HCEC 1CT (cell line): ENCODE results near the gene BEND3.
"Not testable (repeated sequence)": the region's sequence is repeated elsewhere in the genome, so short reads cannot be mapped to it uniquely, and the experiment has no call there.

Experiments
- DNase-seq: peaks from one replicate; pipeline ENCODE4 v3.0.0-alpha.2; 2017

The BEND3 gene

DNA sequence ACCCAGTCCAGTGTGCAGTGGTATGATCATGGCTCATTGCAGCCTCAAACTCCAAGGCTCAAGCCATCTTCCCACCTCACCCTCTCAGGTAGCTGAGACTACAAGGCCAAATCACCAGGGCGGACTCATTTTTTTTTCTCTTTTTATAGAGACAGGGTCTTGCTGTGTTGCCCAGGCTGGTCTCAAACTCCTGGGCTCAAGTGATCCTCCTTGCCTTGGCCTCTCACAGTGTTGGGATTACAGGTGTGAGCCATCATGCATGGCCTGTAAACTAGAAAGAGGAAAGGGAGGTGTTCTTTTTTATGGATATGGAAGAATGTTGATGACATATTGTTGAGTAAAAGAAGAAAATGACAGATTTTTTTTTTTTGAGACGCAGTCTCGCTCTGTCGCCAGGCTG is 5.1 kb upstream of the BEND3 start:
- no peak for DNase-seq

DNA sequence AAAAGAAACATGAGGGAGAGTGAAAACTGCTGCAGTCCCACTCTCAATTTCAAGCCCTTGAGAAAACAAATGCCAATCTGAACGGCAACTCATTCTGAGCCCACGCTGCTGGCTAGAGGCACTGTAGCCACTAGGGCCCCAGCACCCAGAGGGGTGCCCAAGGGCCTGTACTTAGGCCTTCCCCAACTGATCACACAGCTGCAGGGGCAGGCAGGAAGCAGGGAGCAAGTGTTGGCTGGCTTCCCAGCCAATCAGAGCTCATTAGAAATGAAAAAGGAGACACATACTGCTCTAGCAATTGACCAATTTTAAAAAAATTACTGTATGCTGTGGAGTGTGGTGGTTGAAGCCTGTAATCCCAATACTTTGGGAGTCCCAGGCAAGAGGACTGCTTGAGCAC is 3.7 kb upstream of the BEND3 start:
- peak; percentile 18 for DNase-seq

DNA sequence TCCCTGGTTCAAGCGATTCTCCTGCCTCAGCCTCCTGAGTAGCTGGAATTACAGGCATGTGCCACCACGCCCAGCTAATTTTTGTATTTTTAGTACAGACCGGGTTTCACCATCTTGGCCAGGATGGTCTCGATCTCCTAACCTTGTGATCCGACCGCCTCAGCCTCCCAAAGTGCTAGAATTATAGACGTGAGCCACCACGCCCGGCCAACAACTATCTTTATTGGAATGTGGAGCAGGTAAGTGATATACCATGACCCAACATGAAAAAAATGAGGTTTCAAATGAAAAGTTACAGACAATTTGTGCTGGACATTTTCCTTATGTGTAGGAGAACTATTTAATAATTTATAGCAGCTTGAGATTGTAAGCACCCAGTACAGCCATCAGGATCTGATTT is 3.2 kb upstream of the BEND3 start:
- DNase-seq, result not testable (repeated sequence)

DNA sequence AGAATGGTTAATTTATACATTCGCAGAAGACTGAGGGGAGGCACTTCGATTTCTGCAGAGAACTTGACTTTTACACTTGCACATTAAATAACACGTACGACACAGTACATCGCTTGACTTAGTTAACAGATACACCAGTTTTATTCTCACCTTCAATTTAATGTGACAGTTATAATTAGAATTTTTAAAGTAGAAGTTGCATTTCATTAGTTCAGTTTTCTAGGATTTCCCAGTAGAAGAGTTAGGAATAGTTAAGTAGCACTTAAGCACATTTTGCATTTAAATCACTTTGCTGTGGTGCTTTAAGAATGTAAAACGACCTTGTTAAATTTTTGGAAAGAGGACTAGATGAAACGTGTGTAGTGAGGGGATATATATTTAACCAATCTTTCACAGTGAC is 1.6 kb upstream of the BEND3 start:
- DNase-seq, result no peak

DNA sequence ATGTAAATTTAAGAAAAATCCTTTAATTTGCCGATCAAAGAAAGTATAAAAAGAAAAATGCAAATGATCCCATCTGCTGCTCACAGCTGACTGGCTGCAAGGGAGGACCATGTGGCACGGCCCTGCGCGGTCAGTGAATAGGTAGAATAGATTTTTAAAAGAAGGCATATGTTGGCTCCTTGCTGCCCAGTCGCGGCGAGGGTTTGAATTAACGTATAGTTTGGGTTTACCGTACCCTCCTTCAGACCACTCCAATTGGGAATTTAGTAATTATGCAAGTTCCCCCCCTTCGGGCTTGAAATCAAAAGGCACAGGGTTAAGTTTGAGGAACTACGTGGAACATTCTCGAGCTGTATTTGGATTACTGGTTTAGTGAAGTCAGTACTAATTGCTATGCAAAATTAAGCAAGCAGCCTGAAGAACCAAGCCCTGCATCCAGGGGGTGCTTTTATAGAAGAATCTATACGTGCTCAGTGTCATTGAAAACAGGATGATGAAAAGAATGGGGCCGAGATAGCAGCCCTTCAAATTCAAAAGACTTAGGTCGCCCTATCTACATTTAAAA is 1.1 kb upstream of the BEND3 start:
- peak; percentile 21 for DNase-seq

DNA sequence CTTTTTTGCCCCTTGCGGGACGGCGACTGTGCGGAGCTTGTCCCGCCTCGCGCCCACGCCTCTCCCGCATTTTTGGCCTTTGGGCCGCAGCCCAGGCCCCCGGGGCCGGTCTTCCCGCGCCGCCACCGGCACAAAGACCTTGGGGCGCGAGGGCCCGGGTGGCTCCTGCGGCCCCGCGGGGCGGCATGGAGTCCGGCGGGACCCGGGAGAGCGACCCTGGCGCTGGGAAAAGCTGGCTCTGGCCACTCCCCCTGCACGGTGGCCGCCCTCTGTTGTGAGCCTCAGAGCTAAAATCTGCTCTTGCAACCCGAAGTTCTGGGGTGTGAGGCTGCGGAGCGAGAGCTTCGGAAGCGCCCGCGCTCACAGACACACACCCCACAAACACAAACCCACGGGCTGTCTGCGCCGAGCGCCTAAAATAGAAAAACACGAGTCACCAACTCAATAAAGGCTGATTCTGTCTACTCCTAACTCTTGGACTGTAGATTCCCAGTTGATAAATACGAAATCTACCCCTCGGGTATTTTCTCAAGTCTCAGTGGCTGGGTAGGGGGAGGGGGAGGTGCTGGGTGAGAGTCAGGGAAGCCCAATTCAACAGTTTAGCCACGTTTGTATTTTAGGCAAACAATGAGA is 496 bp upstream of the BEND3 start:
- peak; percentile 48 for DNase-seq

DNA sequence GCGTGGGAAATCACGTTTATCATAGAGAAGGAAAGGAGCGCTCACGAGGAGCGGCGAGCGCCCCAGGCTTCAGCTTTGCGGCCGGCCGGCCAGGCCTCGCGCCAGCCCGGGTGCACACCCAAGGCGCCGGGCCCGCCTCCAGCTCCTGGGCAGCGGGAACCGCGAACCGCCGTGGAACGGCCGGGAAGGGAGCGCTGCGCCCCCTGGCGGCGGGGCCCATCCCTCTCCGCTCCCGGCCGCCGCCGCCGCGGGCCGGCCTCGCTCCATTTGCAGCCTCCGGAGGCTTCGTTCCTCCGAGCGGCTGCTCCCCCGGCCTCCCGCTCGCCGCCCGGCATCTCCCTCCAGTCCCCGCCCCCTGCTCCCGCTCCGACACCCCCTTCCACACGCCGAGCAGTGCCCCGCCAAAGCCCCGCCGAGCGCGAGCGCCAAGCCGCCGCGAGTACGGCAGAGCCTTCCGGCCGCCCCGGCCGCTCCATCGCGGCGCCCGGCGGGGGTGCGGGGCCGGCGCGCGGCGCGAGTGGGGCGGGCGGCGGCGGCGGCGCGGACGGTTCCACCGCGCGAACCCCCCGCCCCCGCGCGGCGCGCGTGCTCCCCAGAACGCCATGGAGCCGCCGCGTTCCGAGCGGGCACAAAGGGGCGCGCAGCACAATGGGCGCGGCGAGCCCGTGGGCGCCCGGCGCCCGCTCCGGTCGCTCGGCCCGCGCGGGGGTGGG is 946 bp downstream of the BEND3 start:
- peak; percentile 79 for DNase-seq

DNA sequence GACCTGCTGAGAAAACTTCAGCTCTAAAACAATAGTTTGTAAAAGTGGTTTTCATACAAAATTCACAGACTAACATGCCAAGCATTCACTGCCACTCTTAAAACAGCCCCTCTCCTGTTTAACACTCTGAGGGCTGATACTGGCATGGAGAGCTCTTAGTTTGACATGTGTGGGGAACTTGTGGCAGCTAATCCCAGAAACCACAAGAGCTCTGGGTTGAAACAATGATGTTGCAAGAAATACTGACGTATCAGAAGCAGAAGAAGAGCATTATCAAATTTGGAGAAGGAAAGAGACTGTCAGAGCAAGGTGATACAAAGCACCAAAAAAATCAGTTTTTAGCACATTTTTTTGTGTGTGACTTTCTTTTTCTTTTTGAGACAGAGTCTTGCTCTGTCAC is 5.1 kb downstream of the BEND3 start:
- peak; percentile 28 for DNase-seq

DNA sequence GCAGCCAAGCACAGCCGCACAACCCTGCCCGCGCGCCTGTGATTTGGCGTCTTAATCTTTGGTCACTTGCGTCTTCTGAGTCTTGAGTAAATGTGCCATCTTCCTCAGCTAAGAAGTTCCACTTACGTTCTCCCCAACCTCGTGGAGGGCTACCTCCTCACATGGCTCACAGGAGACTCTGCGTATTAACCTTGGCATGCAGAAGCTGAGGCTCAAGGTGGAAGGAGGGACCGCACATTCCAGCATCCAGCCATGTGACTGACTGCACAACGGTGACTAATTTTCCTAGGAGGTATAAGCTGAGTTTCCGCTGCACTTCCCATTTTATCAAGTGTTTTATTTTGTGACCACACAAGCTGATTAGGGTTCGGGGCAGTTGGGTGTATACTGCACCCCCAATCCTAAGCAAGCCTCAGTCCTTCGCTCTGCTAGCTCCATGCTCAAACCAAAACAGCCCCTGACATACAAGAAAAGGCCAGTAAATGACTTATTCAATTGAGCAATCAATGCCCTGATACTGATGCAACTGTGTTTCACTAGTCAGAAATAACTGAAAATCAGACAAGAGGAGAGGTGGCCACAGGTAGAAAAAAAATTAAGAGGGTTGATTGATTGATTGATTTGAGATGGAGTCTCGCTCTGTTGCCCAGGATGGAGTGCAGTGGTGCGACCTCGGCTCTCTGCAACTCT is 7.0 kb downstream of the BEND3 start:
- no peak for DNase-seq

DNA sequence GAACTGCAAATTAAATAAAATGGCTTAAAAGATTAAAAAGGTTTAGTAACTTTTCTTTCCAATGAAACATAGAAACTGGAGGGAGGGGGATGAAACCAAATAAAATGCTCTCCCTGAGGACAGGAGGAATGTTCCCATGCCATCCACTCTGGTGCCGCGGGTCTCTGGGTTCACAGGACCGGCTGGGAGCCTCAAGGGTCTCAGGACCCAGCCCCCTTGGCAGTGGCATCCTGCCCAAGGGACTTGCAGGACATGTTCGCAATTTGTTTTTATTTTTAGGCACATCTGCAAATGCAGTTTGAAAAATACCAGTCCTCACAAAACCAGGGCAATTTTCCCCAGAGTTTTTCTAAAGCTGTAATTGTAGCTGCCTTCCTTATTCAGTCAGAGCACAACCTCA is 7.5 kb downstream of the BEND3 start:
- DNase-seq, result no peak

DNA sequence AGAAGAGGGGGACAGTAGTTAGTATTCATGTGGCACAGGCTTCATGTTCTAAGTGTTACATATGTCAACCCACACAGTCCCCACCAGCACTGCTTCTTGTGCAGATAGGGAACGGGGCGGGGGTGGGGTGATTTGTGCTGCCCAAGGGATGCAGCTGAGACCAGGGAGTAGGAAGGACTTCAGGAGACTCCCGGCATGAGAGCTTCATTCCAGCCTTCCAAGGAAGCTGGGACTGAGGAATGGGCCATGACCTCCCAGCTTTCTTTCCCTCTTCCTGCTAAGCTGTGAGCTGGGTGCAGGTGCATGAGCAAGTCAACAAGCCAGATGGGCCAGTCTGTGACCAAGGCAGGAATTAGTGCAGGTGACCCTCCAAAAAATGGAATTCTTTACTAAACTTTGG is 9.2 kb downstream of the BEND3 start:
- DNase-seq, result no peak

DNA sequence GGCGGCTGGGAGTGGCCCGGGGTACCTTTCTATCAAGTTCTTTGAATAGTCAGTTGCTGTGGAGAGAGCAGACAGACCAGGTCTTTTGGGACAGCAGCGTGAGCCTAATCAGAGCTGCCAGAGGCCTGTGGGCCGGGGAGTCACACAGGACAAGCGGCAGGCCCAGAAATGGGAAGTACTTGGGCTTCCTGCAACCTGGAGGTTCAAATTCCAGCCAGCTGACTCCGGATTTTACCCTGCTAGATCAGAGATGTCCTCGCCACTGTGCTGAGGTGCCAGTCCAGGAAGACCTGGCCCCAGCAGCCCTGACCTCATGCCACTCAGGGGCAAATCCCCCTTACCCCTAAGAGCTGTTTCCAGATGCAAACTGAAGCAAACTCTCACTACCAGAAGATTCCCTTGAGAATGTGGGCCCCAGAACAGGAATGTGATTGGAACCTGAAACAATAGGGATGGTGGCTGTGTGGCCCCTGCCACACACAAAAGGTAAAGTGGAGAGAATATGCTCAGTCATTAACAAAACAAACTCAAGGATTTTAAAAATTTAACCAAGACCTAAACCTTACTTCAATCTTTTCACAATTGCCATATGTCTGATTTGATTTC is 9.7 kb downstream of the BEND3 start:
- DNase-seq, result no peak

DNA sequence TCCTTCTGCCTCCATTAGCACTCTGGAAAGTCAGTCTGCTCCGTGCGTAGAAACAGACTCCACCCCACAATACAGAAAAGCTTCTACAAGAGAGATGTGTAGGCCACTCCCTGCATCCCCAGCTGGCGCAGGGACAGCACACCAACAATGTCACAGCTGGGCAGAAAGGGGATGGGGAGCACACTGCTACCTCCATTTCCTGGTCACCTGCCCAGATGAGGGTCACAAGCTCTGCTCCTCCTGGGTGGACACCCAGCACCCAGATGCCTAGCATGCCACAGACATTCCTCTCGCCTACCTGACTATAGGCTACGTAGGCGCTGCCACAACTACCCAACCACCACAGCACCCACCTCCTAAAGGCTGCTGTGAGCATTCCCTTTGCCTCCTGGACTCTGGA is 12.2 kb downstream of the BEND3 start:
- no peak for DNase-seq

DNA sequence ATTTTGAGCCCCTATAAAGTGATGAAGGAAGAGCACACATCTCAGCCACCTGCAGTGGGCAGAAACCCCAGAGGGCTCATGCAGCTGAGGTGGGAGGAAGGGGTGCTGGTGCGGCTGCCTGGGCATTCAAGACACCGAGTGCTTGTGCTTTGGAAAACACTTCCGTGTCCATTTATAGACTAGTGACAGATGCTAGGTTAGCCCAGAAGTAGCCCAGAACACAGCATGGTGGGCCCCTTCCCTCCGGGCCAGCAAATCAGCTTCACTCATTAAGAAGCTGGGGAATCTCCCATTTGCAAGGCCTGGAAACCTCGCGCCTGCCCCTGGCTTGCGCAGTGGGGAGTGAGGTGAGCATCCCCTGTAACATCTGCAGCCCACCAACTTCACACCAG is 12.9 kb downstream of the BEND3 start:
- DNase-seq, result no peak

DNA sequence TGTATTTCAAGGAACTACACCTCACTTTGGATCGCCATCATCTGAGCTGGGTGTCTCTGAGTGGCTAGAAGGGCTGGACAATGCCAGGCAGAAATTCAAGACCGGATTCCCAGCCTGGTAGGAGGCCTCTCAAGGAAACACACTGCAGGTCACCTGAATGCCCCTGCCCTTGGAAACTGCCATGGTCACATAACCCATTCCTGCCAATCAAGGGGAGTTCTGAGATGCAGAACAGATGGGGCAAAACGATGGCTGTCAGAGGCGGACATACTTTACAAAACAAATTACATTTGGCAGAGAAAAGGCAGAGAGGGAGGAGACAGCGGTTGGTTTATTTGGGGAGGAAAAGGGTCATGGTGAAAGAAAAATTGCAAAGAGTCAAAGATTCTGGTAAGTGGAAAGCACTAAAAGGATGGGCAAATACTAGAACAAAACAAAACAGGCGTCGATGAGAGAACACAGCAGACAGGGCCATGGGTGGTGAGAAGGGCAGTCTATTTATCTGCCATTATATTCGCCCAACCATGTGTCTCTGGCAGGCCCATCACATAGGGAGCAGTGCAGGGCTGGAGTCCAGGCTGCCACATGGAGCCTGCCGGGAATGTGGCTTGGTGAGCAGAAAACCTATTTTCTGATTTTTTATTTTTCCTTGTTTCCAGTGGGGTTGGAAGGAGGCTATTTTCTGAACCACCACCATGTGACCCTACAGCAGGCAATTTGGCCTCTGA is 13.5 kb downstream of the BEND3 start:
- no peak for DNase-seq

DNA sequence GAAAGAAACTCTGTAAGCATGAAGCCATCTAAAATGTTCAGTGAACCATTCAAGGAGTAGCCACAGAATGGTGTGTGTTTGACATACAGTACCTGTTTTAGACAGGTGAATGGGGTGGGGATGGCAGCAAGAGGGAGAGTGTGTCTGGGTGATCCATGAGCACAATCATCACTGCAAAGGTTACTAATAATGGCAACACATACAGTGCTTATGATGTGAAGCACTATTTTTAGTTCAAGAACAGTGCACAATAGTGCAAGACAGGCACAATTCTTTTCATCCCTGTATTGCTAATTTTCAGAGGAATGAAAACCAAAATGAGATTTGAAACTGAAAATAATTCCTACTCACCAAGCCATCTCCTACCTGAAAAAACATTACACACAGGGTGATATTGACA is 14.1 kb downstream of the BEND3 start:
- no peak for DNase-seq

DNA sequence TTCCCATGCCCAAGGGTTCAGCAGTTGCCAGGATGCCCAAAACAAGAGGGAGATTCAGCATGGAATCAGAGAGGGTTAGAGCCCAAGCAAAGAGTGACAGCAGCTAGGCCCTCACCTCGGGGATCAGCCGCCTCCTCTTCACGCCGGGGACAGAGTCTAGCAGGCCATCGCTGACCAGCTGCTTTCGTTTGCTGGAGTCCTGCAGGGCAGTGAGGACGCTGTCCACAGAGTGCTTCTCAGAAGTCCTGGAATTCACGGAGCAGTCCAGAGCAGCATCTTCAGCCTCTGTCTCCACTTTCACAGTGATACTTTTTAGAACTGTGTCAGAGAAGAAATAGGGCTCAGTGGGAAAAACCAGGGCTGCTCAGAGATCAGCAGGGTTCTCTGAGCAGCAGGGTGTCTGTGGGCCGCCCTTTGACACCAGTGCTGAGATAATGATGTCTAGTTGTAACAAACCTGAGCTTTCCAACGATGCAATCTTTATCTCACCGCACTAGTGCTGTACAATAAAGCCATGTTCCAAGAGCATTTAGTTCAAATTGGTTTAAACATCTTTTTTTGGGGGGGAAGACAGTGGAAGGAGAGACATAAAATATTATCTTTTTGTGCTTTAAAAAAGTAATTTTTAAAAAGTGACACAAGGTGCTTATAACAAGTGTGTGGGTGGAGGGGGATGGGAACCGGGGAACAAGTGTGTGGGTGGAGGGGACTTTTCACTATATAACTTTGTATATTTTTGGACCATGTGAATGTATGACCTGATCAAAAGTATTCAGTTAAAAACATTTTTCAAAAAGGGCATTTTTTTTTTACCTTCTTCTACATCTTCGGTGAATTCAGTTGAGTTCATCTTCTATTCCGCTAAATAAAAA is 16.6 kb downstream of the BEND3 start:
- DNase-seq, result no peak

DNA sequence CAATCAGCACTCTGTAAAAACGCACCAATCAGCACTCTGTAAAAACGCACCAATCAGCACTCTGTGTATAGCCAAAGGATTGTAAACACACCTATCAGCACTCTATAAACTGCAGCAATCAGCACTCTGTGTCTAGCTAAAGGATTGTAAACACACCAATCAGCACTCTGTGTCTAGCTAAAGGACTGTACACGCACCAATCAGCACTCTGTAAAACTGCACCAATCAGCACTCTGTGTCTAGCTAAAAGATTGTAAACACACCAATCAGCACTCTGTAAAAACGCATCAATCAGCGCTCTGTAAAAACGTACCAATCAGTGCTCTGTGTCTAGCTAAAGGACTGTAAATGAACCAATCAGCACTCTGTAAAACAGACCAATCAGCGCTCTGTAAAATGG is 30.9 kb downstream of the BEND3 start:
- DNase-seq, result not testable (repeated sequence)

DNA sequence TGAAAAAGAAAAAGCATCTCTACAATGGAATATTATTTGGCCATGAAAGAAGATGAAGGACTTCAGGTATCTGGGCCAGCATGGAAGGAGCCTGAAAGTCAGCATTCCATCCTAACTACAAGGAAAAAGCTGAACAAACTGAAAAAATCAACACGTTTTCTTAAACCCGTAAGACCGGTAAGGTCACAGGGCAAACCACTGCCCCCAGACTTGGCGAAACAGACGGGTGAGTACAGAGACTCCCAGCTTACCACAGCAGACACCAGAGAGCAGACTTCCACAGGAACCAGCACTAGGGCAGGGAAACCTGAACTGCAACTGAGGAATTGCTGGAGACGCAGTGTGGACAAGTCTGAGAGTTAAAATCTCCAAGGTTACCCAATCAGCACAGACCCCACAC is 31.4 kb downstream of the BEND3 start:
- no peak for DNase-seq

DNA sequence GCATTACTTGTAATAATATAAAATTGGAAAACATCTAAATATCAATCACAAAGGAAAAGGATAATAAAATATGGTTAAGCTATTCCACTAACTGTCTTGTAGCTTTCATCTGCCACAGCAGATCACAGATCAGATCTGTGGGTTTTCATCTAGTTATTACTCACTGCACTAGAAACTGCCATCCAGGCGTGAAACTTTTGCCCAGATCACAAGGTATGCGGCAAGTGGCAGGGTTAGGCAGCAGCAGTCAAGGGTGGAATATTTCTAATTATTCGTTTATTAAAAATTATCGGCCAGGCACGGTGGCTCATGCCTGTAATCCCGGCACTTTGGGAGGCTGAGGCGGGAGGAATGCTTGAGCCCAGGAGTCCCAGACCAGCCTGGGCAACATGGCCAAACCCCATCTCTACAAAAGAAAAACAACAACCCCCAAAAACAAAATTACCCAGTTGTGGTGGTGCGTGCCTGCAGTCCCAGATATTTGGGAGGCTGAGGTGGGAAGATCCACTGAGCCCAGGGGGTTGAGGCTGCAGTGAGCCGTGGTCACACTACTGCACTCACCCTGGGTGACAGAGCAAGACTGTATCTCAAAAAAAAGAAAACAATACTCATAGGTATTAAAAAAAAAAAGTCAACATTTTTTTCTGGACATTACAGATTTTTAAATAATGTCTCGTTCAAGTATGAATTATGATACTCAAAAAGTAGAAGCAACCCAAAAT is 32.1 kb downstream of the BEND3 start:
- DNase-seq, result no peak

DNA sequence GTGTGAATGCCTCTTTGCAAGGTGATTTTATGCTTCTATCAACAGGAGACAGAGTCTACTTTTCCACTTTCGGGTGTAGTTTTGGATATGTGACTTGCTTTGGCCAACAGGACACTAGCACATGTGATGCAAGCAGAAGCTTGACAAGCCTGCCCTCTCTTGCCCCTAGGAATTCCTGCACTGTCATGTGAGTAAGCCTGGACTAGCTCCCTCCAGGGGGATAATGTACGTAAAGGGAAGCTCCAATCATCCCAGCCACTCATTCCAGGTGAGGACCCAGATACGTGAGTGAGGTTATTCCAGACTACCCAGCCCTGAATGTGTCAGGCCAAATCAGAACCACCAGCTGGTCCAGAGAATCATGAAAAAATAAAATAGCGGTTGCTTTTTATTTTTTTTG is 33.3 kb downstream of the BEND3 start:
- no peak for DNase-seq
